Measurements from ENCODE around the gene PKIG.

DNA sequence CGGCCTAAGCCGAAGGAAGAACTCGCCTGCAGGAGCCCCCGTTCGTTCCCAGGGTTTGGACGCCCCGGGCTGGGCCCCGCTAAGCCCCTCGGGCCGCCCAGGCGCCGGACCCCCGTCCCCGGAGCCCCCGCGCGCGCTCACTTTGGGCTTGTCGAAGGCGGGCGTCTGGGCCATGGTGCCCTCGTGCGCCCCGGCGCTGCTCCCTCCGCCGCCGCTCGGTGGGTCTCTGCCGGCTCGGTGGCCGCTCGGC is 69.0 kb downstream of the PKIG start:
- TF ChIP-seq, protein P1, sequence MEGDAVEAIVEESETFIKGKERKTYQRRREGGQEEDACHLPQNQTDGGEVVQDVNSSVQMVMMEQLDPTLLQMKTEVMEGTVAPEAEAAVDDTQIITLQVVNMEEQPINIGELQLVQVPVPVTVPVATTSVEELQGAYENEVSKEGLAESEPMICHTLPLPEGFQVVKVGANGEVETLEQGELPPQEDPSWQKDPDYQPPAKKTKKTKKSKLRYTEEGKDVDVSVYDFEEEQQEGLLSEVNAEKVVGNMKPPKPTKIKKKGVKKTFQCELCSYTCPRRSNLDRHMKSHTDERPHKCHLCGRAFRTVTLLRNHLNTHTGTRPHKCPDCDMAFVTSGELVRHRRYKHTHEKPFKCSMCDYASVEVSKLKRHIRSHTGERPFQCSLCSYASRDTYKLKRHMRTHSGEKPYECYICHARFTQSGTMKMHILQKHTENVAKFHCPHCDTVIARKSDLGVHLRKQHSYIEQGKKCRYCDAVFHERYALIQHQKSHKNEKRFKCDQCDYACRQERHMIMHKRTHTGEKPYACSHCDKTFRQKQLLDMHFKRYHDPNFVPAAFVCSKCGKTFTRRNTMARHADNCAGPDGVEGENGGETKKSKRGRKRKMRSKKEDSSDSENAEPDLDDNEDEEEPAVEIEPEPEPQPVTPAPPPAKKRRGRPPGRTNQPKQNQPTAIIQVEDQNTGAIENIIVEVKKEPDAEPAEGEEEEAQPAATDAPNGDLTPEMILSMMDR (IDR thresholded peaks at IDR 0.05): no peak
- TF ChIP-seq EP300 (IDR thresholded peaks at IDR 0.05) (no peak), POLR2A (IDR thresholded peaks at IDR 0.05; ENCODE audit: low read depth) (no peak), POLR2AphosphoS5 (IDR thresholded peaks at IDR 0.05) (no peak)

Data from esophagus muscularis mucosa (tissue), 4 donors.